ENCODE results near the gene KAT7. TPM values are rescaled to one million over a fixed set of nuclear protein-coding genes. Genes with fewer than 3 reads are reported as not detected.

Gene KAT7
- total and polyA plus RNA-seq, 2 experiments from 2014 or later: 20.9 to 27.5 TPM

GRCh38 chr17:49874911-49875310, 86.4 kb downstream of the KAT7 start:
- Histone ChIP-seq H3K36me3 (ENCODE audit: low read depth) (no peaks in the 10 kb centered on the region), H3K4me1 (ENCODE audit: insufficient read depth) (no peaks in the 10 kb centered on the region), H3K9me2 (ENCODE audit: insufficient read depth) (no peaks in the 10 kb centered on the region), H3K27ac (no peak overlapping the region), H3K27me3 (replicated peaks; ENCODE audit: insufficient read depth) (no peaks in the 10 kb centered on the region; the same call in 1 of the 2 replicates), H4K20me1 (ENCODE audit: insufficient read depth) (no peaks in the 10 kb centered on the region), H3K9ac (no peak overlapping the region), H3K9me3 (ENCODE audit: low read depth) (no peaks in the 10 kb centered on the region), H3K79me2 (ENCODE audit: insufficient read depth) (no peaks in the 10 kb centered on the region), H3F3A (ENCODE audit: insufficient read depth) (no peaks in the 10 kb centered on the region), H2AFZ (no peak overlapping the region), H3K4me3 (no peak overlapping the region), H3K4me2 (ENCODE audit: unreplicated experiment) (no peak overlapping the region)
- 80 to 89% methylated on average over 2 of the region's 2 CpGs for WGBS, 2 experiments (ENCODE audit: low coverage in 1 of 2, low lambda C conversion rate in 2 of 2, missing lambda C conversion rate in 2 of 2)
- in situ Hi-C loops (cut with MboI): loop anchor here (5.0 kb wide), 1 partner anchor 117 kb away; no protein-coding TSS in a partner anchor
- DNase-seq: no peak
- TF ChIP-seq EZH2phosphoT487 (IDR thresholded peaks at IDR 0.05; ENCODE audit: insufficient read depth, low read depth) (no peak), EZH2 (IDR thresholded peaks at IDR 0.05; ENCODE audit: insufficient read depth, poor library complexity, severe bottlenecking) (no peak)

- H3K9me3 ChIP-seq (ENCODE audit: low read depth): no peaks in the 10 kb centered on the region
- no peaks in the 10 kb centered on the region for H4K20me1 ChIP-seq (ENCODE audit: insufficient read depth)
- H3F3A ChIP-seq (ENCODE audit: insufficient read depth): no peaks in the 10 kb centered on the region
- no peaks in the 10 kb centered on the region for H3K36me3 ChIP-seq (ENCODE audit: low read depth)
- no peaks in the 10 kb centered on the region for H3K4me1 ChIP-seq (ENCODE audit: insufficient read depth)
- peaks cover under 1% of the 10 kb centered on the region; the same call in 1 of the 2 replicates for H3K27me3 ChIP-seq (replicated peaks; ENCODE audit: insufficient read depth)
- H2AFZ ChIP-seq: no peak overlapping the region
- no peak overlapping the region for H3K4me2 ChIP-seq (ENCODE audit: unreplicated experiment)
- DNase-seq: no peak
- no peak overlapping the region for H3K9ac ChIP-seq
- in situ Hi-C loops (cut with MboI): no loop called here
- TF ChIP-seq EZH2phosphoT487 (IDR thresholded peaks at IDR 0.05; ENCODE audit: insufficient read depth, low read depth) (no peak), EZH2 (IDR thresholded peaks at IDR 0.05; ENCODE audit: insufficient read depth, poor library complexity, severe bottlenecking) (no peak)
- no peak overlapping the region for H3K27ac ChIP-seq
- no peak overlapping the region for H3K4me3 ChIP-seq
- H3K9me2 ChIP-seq (ENCODE audit: insufficient read depth): no peaks in the 10 kb centered on the region
- WGBS, 2 experiments (ENCODE audit: low coverage in 1 of 2, low lambda C conversion rate in 2 of 2, missing lambda C conversion rate in 2 of 2): 66 to 98% methylated on average over 4 to 8 of the region's 9 CpGs
- H3K79me2 ChIP-seq (ENCODE audit: insufficient read depth): no peaks in the 10 kb centered on the region
Measured at GRCh38 chr17:49875685-49876084, 87.2 kb downstream of the KAT7 start.

GRCh38 chr17:49878931-49879904, 90.7 kb downstream of the KAT7 start:
- TF ChIP-seq EZH2phosphoT487 (IDR thresholded peaks at IDR 0.05; ENCODE audit: insufficient read depth, low read depth): no peak
- no peak for TF ChIP-seq EZH2 (IDR thresholded peaks at IDR 0.05; ENCODE audit: insufficient read depth, poor library complexity, severe bottlenecking)
- Histone ChIP-seq H3K4me1 (ENCODE audit: insufficient read depth) (no peaks in the 10 kb centered on the region), H3K27me3 (replicated peaks; ENCODE audit: insufficient read depth) (peaks cover 21% of the 10 kb centered on the region), H3K36me3 (ENCODE audit: low read depth) (no peaks in the 10 kb centered on the region), H3F3A (ENCODE audit: insufficient read depth) (no peaks in the 10 kb centered on the region), H3K4me2 (ENCODE audit: unreplicated experiment) (no peak overlapping the region), H3K9ac (no peak overlapping the region), H3K27ac (no peak overlapping the region), H4K20me1 (ENCODE audit: insufficient read depth) (no peaks in the 10 kb centered on the region), H3K9me3 (ENCODE audit: low read depth) (no peaks in the 10 kb centered on the region), H3K9me2 (ENCODE audit: insufficient read depth) (no peaks in the 10 kb centered on the region), H3K4me3 (no peak overlapping the region), H3K79me2 (ENCODE audit: insufficient read depth) (no peaks in the 10 kb centered on the region), H2AFZ (no peak overlapping the region)
- 69 to 72% methylated on average over 13 to 14 of the region's 14 CpGs for WGBS, 2 experiments (ENCODE audit: low coverage in 1 of 2, low lambda C conversion rate in 2 of 2, missing lambda C conversion rate in 2 of 2)
- DNase-seq: no peak
- in situ Hi-C loops (cut with MboI): no loop called here

DNA sequence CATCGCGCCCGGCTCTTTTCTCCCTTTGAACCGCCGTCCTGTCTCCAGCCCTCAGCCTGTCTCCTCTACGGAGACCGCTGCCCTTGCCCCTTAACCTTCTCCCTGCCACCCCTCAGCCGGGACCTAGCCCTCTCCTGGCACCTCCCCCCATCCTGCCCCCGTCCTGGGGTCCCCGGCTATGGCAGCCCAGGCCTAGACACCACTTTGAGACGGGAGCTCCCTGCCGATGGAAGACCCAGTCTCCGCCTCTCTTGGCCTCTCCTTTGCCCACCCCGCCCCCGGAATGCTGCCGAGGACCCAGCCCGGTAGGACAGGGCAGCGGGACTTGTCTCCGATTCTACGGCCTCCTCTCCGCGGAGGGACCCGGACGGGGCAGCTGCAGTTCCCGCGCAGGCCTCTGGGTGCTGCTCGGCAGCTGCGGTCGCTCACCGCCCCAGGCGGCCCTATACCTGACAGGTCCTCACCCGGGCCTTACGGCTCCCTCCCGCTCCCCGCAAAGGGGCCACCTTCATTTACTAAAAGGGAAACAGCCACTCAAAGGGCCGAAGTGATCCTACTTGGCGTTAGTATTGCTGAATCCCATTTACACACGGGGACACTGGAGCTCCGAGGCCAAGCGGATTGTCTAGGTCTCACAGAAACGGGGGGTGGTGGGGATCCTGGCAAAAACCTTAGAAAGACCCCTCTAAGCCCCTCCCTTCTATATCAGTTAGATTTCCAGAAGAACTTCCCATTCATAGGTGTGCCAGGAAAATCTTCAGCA, 92.0 kb downstream of the KAT7 start:
- DNase-seq: peak; percentile 84
- Histone ChIP-seq H3K36me3 (ENCODE audit: low read depth) (no peaks in the 10 kb centered on the region), H3K9ac (no peak overlapping the region), H3K27ac (no peak overlapping the region), H3K9me2 (ENCODE audit: insufficient read depth) (no peaks in the 10 kb centered on the region), H3K27me3 (replicated peaks; ENCODE audit: insufficient read depth) (peaks cover 21% of the 10 kb centered on the region), H3K4me2 (ENCODE audit: unreplicated experiment) (peak overlapping the region; percentile 47), H3K79me2 (ENCODE audit: insufficient read depth) (no peaks in the 10 kb centered on the region), H2AFZ (peak overlapping the region; percentile 66), H3K4me3 (0 out of 2 replicates have a peak overlapping the region, but pooled peaks have one; percentile 30), H3F3A (ENCODE audit: insufficient read depth) (no peaks in the 10 kb centered on the region), H4K20me1 (ENCODE audit: insufficient read depth) (no peaks in the 10 kb centered on the region), H3K9me3 (ENCODE audit: low read depth) (no peaks in the 10 kb centered on the region), H3K4me1 (ENCODE audit: insufficient read depth) (no peaks in the 10 kb centered on the region)
- in situ Hi-C loops (cut with MboI): no loop called here
- no peak for TF ChIP-seq EZH2 (IDR thresholded peaks at IDR 0.05; ENCODE audit: insufficient read depth, poor library complexity, severe bottlenecking)
- TF ChIP-seq EZH2phosphoT487 (IDR thresholded peaks at IDR 0.05; ENCODE audit: insufficient read depth, low read depth): no peak
- 7 to 9% methylated on average over 38 to 40 of the region's 41 CpGs for WGBS, 2 experiments (ENCODE audit: low coverage in 1 of 2, low lambda C conversion rate in 2 of 2, missing lambda C conversion rate in 2 of 2)
